Esophagus squamous epithelium (tissue), 5 donors: Measurements from ENCODE around the gene CAMK2A. TPM values are rescaled to one million over a fixed set of nuclear protein-coding genes. Genes with fewer than 3 reads are reported as not detected.
A peak's percentile ranks its signal among the peaks of the same experiment; 100 is the strongest.

Source experiments
- DNase-seq: peaks from one replicate; lab custom pipeline; 2025; lab: John Stamatoyannopoulos, UW
- H3K27ac ChIP-seq, 4 donors: fragments of 200-600 bp; sonication (generic); one replicate each; pipeline ENCODE4 v1.5.1; 2016 to 2019; ENCODE audit warnings: mild to moderate bottlenecking in 1 of 4
- H3K27me3 ChIP-seq, 4 donors: fragments of 200-600 bp; sonication (generic); 1 replicate in 3 of 4; 2 replicates in 1 of 4; pipeline versions ENCODE4 v1.5.1 to v1.6.0; 2017 to 2021; ENCODE audit warnings: antibody characterized with exemption in 1 of 4
- H3K36me3 ChIP-seq, 3 donors: fragments of 200-600 bp; sonication (generic); one replicate each; pipeline ENCODE4 v1.5.1; 2016 to 2019
- H3K4me1 ChIP-seq, 3 donors: fragments of 200-600 bp; sonication (generic); one replicate each; pipeline ENCODE4 v1.5.1; 2017 to 2019
- H3K4me3 ChIP-seq, 4 donors: fragments of 200-600 bp; sonication (generic); 1 replicate in 3 of 4; 2 replicates in 1 of 4; pipeline ENCODE4 v1.5.1; 2016 to 2019; ENCODE audit warnings: mild to moderate bottlenecking in 2 of 4, moderate library complexity in 1 of 4
- H3K9me3 ChIP-seq, 3 donors: fragments of 200-600 bp; sonication (generic); one replicate each; pipeline ENCODE4 v1.5.1; 2016 to 2019
- CTCF ChIP-seq, 6 experiments: fragments of 450-650 bp in 4 of 6; fragments of 200-600 bp in 2 of 6; sonication (generic) in 2 of 6; IDR thresholded peaks; one replicate each; pipeline ENCODE4 v1.5.1; 2016 to 2019; ENCODE audit warnings: antibody characterized with exemption in 6 of 6, mild to moderate bottlenecking in 4 of 6, moderate library complexity in 4 of 6
- POLR2A ChIP-seq, 4 donors: fragments of 450-650 bp; IDR thresholded peaks; one replicate each; pipeline ENCODE4 v1.6.1; 2017; ENCODE audit warnings: antibody characterized with exemption in 4 of 4, mild to moderate bottlenecking in 4 of 4, moderate library complexity in 3 of 4
- WGBS, 2 donors: methylation state at CpG; one replicate each; pipeline ENCODE4 v1.1.5; 2018; 5-methylcytosine and 5-hydroxymethylcytosine counted together
- intact Hi-C: fragments of 100-400 bp; cut with DNase I; formaldehyde crosslinking; loops from one replicate; pipeline ENCODE4 v1.15.0; 2022
- total RNA-seq, 4 donors: library from RNA; depleted of rRNA; stranded (reverse); fragments of >200 nt; gene quantifications; one replicate each; pipeline ENCODE4 v1.1.0, GENCODE V29; 2016
- donor health status: DM: yes; HTN: yes; CAD: no.

CAMK2A gene
- total RNA-seq, 4 donors from 2014 or later: 0.04 TPM; not detected in 3

- WGBS, 2 donors: 71 to 83% methylated on average over 2 of the region's 2 CpGs
Observed at GRCh38 chr5:150326707-150327106, 37.1 kb upstream of the CAMK2A start.

GRCh38 chr5:150325426-150325825 lies 35.9 kb upstream of the CAMK2A start:
- WGBS, 2 donors: 81 to 90% methylated on average over 4 of the region's 4 CpGs
- Histone ChIP-seq H3K27me3 (no peaks in the 10 kb centered on the region), H3K4me1 (peaks cover 0 to 22% (median 0%) of the 10 kb centered on the region in 3 donors), H3K4me3 (no peak overlapping the region), H3K27ac (no peak overlapping the region), H3K36me3 (no peaks in the 10 kb centered on the region), H3K9me3 (no peaks in the 10 kb centered on the region)
- intact Hi-C loops: no loop called here
- TF ChIP-seq POLR2A (IDR thresholded peaks at IDR 0.05) (no peak), CTCF (IDR thresholded peaks at IDR 0.05) (no peak)
- DNase-seq: no peak

More at GRCh38 chr5:150326707-150327106, 37.1 kb upstream of the CAMK2A start:
- Histone ChIP-seq H3K9me3 (no peaks in the 10 kb centered on the region), H3K4me1 (peaks cover 0 to 10% (median 0%) of the 10 kb centered on the region in 3 donors), H3K27ac (no peak overlapping the region), H3K27me3 (no peaks in the 10 kb centered on the region), H3K36me3 (no peaks in the 10 kb centered on the region), H3K4me3 (no peak overlapping the region)
- TF ChIP-seq POLR2A (IDR thresholded peaks at IDR 0.05): no peak
- no peak for TF ChIP-seq CTCF (IDR thresholded peaks at IDR 0.05)
- intact Hi-C loops: no loop called here
- DNase-seq: no peak

- no peak for TF ChIP-seq POLR2A (IDR thresholded peaks at IDR 0.05)
- no peak for TF ChIP-seq CTCF (IDR thresholded peaks at IDR 0.05)
- H3K27me3 ChIP-seq: no peaks in the 10 kb centered on the region
- no peaks in the 10 kb centered on the region for H3K36me3 ChIP-seq
- H3K9me3 ChIP-seq: no peaks in the 10 kb centered on the region
- 72 to 79% methylated on average over 8 of the region's 8 CpGs for WGBS, 2 donors
- H3K4me1 ChIP-seq: peaks cover 9 to 38% (median 13%) of the 10 kb centered on the region in 3 donors
- H3K27ac ChIP-seq: no peak overlapping the region
- H3K4me3 ChIP-seq: no peak overlapping the region
- no peak for DNase-seq
- intact Hi-C loops: no loop called here
Observed at GRCh38 chr5:150323819-150324218, 34.2 kb upstream of the CAMK2A start.

GRCh38 chr5:150323092-150323491 lies 33.5 kb upstream of the CAMK2A start:
- no peak for DNase-seq
- H3K27ac ChIP-seq: no peak overlapping the region
- intact Hi-C loops: no loop called here
- H3K4me1 ChIP-seq: peaks cover 14 to 45% (median 17%) of the 10 kb centered on the region in 3 donors
- no peak for TF ChIP-seq CTCF (IDR thresholded peaks at IDR 0.05)
- no peak for TF ChIP-seq POLR2A (IDR thresholded peaks at IDR 0.05)
- H3K9me3 ChIP-seq: no peaks in the 10 kb centered on the region
- no peaks in the 10 kb centered on the region for H3K27me3 ChIP-seq
- 79 to 86% methylated on average over 5 to 6 of the region's 6 CpGs for WGBS, 2 donors
- H3K4me3 ChIP-seq: no peak overlapping the region
- H3K36me3 ChIP-seq: no peaks in the 10 kb centered on the region

- intact Hi-C loops: no loop called here
- Histone ChIP-seq H3K4me1 (peaks cover 16 to 54% (median 25%) of the 10 kb centered on the region in 3 donors), H3K36me3 (no peaks in the 10 kb centered on the region), H3K27ac (peak overlapping the region in 2 of 4 donors; percentile 25 to 57), H3K9me3 (no peaks in the 10 kb centered on the region), H3K4me3 (no peak overlapping the region), H3K27me3 (no peaks in the 10 kb centered on the region)
- TF ChIP-seq POLR2A (IDR thresholded peaks at IDR 0.05) (no peak), CTCF (IDR thresholded peaks at IDR 0.05) (no peak)
- no peak for DNase-seq
Observed at GRCh38 chr5:150322202-150322601, 32.6 kb upstream of the CAMK2A start.
